Kidney tubule cell (primary cell): ENCODE results near the gene PRR4.

Experiments
- DNase-seq: peaks from one replicate; pipeline ENCODE4 v3.0.0-alpha.2; 2018; ENCODE audit warnings: low spot score

PRR4 gene

GRCh38 chr12:10801741-10802140, 47.5 kb downstream of the PRR4 start:
- no peak for DNase-seq
